ENCODE data around the gene FARP1.
"Not testable (repeated sequence)": the region's sequence is repeated elsewhere in the genome, so short reads cannot be mapped to it uniquely, and the experiment has no call there.

FARP1 gene

GRCh38 chr13:98411013-98411412, 268.1 kb downstream of the FARP1 start:
- DNase-seq (ENCODE audit: insufficient read length, low spot score) (no peak), FAIRE-seq (no peak)
- no peak for TF ChIP-seq POLR2A (IDR thresholded peaks at IDR 0.05; ENCODE audit: low read depth, low read length)

- TF ChIP-seq POLR2A (IDR thresholded peaks at IDR 0.05; ENCODE audit: low read depth, low read length) = no peak
- DNase-seq (ENCODE audit: insufficient read length, low spot score) (no peak), FAIRE-seq (no peak)
Measured at GRCh38 chr13:98411617-98412265, 268.8 kb downstream of the FARP1 start.

- DNase-seq (ENCODE audit: insufficient read length, low spot score); FAIRE-seq: not testable (repeated sequence)
Measured at GRCh38 chr13:98413278-98413677, 270.4 kb downstream of the FARP1 start.

- no peak for FAIRE-seq
- no peak for TF ChIP-seq POLR2A (IDR thresholded peaks at IDR 0.05; ENCODE audit: low read depth, low read length)
Measured at GRCh38 chr13:98413796-98414195, 270.9 kb downstream of the FARP1 start.

GRCh38 chr13:98415326-98416070, 272.6 kb downstream of the FARP1 start:
- no peak for DNase-seq (ENCODE audit: insufficient read length, low spot score)
- no peak for FAIRE-seq

More at GRCh38 chr13:98413796-98414195, 270.9 kb downstream of the FARP1 start:
- no peak for DNase-seq (ENCODE audit: insufficient read length, low spot score)

GRCh38 chr13:98416408-98416807, 273.5 kb downstream of the FARP1 start:
- TF ChIP-seq POLR2A (IDR thresholded peaks at IDR 0.05; ENCODE audit: low read depth, low read length) = no peak
- DNase-seq (ENCODE audit: insufficient read length, low spot score) = no peak
- FAIRE-seq = no peak

More at GRCh38 chr13:98415326-98416070, 272.6 kb downstream of the FARP1 start:
- TF ChIP-seq POLR2A (IDR thresholded peaks at IDR 0.05; ENCODE audit: low read depth, low read length) = no peak

GRCh38 chr13:98419786-98420553, 277.1 kb downstream of the FARP1 start:
- no peak for TF ChIP-seq POLR2A (IDR thresholded peaks at IDR 0.05; ENCODE audit: low read depth, low read length)
- FAIRE-seq (no peak), DNase-seq (ENCODE audit: insufficient read length, low spot score) (no peak)

- TF ChIP-seq POLR2A (IDR thresholded peaks at IDR 0.05; ENCODE audit: low read depth, low read length) = no peak
- DNase-seq (ENCODE audit: insufficient read length, low spot score) = no peak
- FAIRE-seq = no peak
Measured at GRCh38 chr13:98420554-98421175, 277.8 kb downstream of the FARP1 start.

GRCh38 chr13:98422046-98422445, 279.2 kb downstream of the FARP1 start:
- FAIRE-seq (no peak), DNase-seq (ENCODE audit: insufficient read length, low spot score) (no peak)
- no peak for TF ChIP-seq POLR2A (IDR thresholded peaks at IDR 0.05; ENCODE audit: low read depth, low read length)

GRCh38 chr13:98423417-98423816, 280.5 kb downstream of the FARP1 start:
- no peak for FAIRE-seq
- DNase-seq (ENCODE audit: insufficient read length, low spot score) = no peak
- TF ChIP-seq POLR2A (IDR thresholded peaks at IDR 0.05; ENCODE audit: low read depth, low read length) = no peak

GRCh38 chr13:98427331-98427995, 284.6 kb downstream of the FARP1 start:
- FAIRE-seq (no peak), DNase-seq (ENCODE audit: insufficient read length, low spot score) (no peak)
- TF ChIP-seq POLR2A (IDR thresholded peaks at IDR 0.05; ENCODE audit: low read depth, low read length) = no peak

- FAIRE-seq = no peak
- no peak for TF ChIP-seq POLR2A (IDR thresholded peaks at IDR 0.05; ENCODE audit: low read depth, low read length)
Measured at GRCh38 chr13:98428256-98428966, 285.5 kb downstream of the FARP1 start.

GRCh38 chr13:98429081-98429480, 286.2 kb downstream of the FARP1 start:
- no peak for FAIRE-seq
- TF ChIP-seq POLR2A (IDR thresholded peaks at IDR 0.05; ENCODE audit: low read depth, low read length) = no peak
- no peak for DNase-seq (ENCODE audit: insufficient read length, low spot score)

More at GRCh38 chr13:98428256-98428966, 285.5 kb downstream of the FARP1 start:
- no peak for DNase-seq (ENCODE audit: insufficient read length, low spot score)
